ENCODE data around the gene SMCO3.
"Not testable (repeated sequence)": the region's sequence is repeated elsewhere in the genome, so short reads cannot be mapped to it uniquely, and the experiment has no call there.

Gene SMCO3

DNA sequence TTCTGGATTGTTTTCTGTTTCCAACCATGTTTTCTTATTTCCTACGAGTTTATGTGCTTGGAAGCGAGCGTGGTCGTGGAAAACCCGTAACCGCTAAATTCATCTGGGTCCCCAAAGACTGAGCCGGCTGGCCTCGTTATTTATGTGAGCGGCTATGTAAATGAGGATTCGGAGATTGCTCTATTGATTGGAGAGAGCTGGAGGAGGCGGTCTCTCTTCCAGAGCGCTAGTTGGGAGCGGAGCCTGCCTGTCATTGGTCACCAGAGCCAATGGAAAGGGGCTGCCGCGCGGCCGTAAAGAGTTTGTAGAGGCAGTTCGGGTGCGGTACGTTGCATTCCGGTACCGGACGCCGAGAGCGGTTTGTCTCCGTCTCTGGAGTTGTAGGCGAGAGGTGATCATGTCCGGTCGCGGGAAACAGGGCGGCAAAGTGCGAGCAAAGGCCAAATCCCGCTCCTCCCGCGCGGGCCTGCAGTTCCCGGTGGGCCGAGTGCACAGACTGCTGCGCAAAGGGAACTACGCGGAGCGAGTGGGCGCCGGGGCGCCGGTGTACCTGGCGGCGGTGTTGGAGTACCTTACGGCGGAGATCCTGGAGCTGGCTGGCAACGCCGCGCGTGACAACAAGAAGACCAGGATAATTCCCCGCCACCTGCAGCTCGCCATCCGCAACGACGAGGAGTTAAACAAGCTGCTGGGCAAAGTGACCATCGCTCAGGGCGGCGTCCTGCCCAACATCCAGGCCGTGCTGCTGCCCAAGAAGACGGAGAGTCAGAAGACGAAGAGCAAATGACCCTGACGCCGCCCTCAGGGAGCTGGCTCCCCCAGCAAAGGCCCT, 39.7 kb downstream of the SMCO3 start:
- DNase-seq, result peak; percentile 80

DNA sequence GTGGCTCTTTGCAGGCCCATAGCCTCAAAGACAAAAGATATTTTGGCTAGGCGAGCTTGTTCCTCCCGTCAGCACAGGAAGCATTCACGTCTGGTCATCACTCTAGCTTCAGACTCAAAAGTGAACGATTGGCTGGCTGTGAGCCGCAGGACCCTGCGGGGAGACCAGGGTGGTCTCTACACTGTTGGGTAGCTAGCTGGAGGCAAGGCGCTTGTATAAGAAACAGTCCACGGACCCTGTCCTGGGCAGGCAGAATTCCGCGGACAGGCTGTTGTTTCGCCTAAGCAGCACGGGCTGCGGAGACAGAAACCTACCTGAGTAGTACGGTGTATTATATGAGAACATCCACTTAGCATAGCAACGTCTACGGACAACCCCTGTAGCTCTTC, 40.3 kb downstream of the SMCO3 start:
- DNase-seq, result no peak

DNA sequence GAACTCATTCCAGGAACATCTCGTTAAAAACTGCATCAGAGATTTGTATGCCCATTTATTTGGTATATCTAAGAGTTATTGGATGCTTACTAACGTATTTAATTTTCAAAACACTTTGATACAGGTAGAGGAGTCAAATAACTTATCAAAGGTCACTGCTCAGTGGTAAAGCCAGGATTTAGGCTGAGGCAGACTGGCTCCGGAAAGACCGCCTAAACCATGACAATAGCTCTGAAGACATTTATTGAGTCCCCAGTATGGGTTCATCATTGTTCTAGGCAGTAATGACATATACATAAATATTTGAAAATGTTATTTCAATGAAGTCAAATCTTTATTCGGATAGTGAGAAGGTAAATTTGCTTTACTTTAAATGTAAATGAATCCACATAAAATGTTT, 41.0 kb downstream of the SMCO3 start:
- DNase-seq, result no peak

DNA sequence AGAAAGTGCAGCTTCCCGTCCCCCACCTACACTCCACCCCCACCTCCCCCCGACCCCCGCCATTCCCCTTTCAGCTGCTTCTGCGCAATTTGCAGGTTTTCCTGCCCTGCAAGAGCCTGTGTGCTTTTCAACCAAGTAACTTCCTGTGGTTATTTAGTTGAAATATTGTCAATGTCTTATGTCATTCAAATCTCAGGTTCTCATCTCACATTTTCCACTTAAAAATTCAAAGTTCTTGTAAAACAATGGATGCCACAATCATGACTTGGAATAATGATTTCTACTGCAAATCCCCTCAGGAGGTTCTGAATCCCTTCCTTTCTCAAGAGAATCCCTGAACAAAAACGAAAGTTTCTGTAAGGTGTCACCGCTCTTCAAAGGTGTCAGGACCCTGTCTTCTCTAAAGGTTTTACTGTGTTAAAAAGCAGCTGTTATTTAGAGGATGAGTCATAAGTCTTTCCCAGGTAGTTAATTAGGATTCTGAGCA, 42.3 kb downstream of the SMCO3 start:
- DNase-seq, result peak; percentile 15

DNA sequence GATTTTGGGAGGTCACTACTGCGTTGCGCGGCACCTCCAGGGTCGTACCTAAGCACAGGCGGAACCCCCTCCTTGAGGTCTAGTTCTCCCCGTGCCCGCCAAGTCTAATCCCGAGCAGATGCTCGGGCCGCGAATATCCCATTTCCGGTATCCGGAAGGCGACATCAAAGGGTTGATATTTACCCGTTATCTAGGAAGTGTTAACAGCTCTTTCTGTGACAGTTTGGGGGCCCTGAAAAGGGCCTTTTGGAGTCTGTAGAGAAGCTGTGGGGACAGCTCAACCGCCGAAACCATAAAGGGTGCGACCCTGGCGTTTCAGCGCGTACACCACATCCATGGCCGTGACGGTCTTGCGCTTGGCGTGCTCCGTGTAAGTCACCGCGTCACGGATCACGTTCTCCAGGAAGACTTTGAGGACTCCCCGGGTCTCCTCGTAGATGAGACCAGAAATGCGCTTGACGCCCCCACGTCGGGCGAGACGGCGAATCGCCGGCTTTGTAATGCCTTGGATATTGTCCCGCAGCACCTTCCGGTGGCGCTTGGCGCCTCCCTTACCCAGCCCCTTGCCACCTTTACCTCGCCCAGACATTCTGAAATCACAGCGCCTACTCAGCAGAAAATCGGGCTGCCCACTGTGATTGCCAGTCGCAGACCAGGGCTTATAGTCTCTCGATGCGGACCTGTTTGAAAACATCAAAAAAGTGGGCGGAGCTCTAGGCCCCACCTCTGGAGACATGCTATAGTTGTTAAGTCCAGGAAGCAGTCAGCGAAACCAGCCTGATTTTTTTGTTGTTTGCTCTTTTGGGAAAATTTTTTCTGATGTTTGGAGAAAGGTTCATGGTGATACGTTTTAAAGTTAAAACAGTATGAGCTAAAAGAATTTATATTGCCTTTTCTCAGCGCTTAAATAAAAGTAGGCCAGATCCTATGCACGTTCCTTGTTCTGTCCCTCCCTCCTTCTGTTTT, 43.2 kb downstream of the SMCO3 start:
- DNase-seq, result peak; percentile 92

DNA sequence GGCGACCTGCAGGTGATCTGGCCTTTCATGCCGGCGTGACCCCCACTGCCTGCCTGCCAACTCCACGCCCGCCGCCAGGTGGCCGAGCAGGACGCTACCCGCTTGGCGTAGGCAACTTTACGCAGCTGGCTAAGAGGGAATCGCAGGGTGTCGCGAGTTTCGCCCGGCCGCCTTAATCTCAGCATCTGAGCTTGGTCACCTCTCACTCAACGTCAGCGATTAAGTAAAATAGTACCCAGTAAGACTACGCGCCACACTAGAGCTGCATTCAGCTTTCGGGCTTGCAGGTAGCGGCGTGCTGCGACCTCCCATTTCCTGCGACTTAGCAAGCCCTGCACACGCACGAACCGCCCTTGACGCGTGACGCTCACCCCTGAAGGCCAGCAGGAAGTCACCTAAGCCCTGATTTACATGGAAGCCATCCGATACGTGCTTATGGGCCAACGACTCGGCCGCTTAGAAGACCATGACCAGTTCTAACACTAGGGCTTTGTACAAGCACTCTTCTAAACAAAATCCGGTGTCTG, 44.0 kb downstream of the SMCO3 start:
- peak; percentile 78 for DNase-seq

DNA sequence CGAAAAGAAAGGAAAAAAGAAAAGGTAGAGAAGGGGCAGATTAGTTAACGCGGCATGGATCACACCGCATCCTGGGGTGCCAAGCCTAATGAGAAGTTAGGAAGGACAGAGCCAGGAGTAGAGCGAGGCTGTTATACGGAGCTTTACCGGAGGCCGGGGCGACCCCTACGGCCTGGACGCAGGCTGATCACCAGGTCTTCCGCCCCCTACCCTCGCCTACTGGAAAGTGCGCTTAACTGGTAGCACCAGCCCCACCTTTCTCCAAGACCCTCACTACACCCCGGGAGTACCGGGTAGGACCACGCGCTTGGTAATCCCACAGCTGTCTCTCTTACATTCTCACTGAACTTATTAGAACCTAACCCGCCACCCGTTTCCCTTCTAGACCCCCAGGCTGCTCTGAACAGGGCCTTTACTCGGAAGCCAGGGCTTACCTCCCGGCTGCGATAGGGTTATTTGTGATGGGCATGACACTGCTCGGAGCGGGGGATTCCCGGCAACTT, 44.5 kb downstream of the SMCO3 start:
- DNase-seq, result no peak

DNA sequence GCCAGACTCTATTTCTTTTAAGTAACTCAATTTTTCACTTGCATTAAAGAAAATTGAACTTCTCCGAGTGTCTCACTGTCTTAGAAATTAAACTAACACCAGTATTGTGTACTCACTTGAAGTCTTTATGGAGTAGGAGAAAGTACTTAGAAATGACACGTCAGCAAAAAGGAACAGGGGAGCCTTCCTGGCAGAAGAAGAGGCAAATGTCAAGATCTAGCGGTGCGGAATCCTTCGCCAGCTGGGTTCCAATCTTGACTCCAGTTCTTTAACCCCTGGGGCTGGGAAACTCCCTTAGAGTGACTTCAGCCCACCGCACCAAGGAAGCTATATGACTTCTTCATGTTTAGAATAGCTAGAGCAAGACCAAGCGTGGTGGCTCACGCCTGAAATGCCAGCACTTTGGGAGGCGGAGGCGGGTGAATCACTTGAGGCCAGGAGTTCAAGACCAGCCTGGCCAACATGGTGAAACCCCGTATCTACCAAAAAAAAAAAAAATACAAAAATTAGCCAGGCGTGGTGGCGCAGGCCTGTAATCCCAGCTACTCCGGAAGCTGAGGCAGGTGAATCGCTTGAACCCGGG, 45.1 kb downstream of the SMCO3 start:
- DNase-seq, result peak; percentile 9

DNA sequence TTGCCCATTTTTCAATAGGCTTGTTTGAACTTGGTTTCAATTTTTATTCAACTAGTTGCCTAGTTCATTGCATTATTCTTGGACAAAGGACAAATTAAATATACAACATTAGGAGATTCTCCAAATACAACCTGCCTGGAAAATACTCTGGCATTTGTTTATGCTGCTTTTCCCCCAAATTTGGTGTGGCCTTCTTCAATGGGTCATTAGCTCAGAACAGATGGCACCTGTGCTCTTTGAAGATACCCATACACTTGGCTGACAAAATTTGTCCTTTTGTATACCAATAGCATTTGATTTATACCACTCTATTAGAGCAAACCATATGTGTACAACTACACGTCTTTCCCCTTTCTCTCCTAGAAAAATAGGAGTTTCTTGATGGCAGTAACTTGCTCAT, 46.4 kb downstream of the SMCO3 start:
- no peak for DNase-seq

DNA sequence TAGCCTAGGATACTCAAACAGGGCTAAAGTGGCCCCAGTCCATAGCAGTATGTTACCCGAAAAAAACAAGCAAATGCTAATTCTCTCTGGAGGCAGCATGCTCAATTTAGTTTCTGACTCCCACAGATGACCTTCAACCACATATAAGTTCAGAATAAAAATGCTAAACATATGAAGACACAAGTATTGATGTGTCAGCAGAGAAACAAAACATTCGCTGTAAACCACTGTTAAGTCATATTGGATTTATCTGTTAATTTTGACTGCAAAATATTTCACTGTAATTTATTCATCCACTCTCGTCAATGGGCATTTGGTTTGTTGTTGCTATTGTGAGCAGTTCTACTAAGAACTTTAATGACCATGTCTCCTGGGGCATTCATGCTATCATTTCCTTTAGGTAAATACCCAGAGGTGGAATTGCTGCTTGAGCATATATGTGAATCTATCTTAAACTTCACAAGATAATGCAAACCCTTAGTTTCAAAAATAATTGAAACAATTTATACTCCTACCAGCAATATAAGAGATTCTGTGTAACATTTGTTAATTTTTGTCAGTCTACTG, 47.2 kb downstream of the SMCO3 start:
- no peak for DNase-seq

DNA sequence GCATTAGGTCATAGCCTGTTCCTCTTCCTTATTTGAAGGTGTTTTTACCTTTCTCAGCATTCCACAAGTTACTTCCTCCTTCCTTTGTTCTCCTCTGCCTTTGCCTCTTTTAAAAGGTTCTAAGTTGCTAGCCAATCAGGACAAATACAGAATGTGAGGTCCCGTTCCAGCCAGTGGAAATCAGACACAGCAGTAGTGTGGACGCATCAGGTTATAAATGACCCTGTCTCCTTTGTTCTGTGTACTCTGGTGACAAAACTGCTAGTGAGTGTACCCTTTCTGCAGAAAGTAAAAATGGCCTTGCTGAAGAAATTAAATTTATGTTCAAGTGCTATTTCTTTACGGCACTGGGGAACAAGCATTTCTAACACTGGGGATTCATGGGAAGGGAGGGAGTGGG, 48.0 kb downstream of the SMCO3 start:
- DNase-seq, result not testable (repeated sequence)

DNA sequence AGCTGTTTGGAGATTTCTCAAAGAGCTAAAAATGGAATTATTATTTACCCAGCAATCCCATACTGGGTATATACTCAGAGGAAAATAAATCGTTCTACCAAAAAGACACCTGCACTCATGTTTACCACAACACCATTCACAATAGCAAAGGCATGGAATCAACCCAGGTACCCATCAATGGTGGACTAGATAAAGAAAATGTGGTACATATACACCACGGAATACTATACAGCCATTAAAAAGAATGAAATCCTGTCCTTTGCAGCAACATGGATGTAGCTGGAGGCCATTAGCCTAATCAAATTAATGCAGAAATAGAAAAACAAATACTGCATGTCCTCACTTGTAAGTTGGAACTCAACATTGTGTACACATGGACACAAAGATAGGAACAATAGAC, 48.6 kb downstream of the SMCO3 start:
- DNase-seq, result no peak

DNA sequence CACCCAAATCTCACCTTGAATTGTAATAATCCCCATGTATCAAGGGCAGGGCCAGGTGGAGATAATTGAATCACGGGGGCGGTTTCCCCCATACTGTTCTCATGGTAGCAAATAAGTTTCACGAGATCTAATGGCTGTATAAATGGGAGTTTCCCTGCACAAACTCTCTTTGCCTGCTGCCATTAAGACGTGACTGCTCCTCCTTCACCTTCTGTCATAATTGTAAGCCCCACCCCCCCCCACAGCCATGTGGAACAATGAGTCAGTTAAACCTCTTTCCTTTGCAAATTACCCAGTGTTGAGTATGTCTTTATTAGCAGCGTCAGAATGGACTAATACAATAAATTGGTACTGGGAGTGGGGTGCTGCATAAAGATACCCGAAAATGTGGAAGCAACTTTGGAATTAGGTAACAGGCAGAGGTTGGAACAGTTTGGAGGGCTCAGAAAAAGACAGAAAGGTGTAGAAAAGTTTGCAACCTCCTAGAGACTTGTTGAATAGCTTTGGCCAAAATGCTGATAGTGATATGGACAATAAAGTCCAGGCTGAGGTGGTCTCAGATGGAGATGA, 54.2 kb downstream of the SMCO3 start:
- DNase-seq, result not testable (repeated sequence)

DNA sequence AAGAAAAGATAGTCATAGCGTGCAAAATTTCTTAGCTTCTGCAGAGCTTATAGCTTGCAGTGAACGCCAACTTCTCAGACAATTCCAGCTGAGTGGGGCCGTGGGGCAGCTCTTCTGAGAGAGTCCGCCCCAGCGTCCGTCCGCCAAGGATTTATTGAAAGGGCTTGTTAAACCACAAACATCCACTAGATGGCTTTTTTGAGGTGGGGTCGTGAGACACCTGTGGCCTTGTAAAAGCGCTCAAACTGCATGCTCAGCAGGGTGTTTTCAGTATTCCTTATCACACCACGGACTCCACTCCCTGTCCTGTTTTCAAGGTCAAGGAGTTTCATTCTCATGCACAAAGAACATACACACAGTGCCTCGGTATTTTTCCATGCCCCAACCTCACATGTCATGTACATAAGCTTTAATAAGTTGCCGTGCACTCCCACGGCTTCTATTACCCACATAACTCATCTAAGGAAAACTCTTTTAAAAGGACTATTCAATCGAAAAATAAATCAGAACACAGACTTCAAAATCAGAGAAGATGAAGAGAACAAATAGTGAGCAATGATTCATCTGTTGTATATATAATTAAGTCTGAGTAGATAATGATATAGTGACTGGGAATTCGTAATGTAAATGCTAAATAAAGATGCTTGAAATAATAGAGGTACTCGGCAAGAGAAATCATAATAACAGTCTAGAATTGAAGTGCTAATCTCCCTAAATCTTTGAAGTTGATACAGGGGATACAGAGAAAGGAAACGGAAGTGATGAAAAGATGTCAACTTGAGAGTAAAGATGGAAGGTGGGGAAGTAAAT, 57.4 kb downstream of the SMCO3 start:
- no peak for DNase-seq
